MCF 10A (cell line): ENCODE results near the gene SLC43A3. TPM values are rescaled to one million over a fixed set of nuclear protein-coding genes. Genes with fewer than 3 reads are reported as not detected.

Experiments
- Bru-seq: library from RNA; stranded (reverse); fragments of 400-500 nt; gene quantifications from one replicate; lab custom pipeline; 2021; lab: Mats Ljungman, UMichigan
- BruChase-seq, 2 experiments: library from RNA; stranded (reverse); fragments of 400-500 nt; gene quantifications; one replicate each; lab custom pipeline; 2021; lab: Mats Ljungman, UMichigan
- BruUV-seq: library from RNA; stranded (reverse); fragments of 400-500 nt; replicated peaks from 2 replicates; lab custom pipeline; 2021; lab: Mats Ljungman, UMichigan
- CTCF ChIA-PET: fragments of 300-600 bp; sonication (Branson Sonifier 250); formaldehyde crosslinking; extraction: SDS; loops from one replicate; lab custom pipeline; 2021; ENCODE audit warnings: antibody characterized with exemption, inconsistent platforms; lab: Yijun Ruan, JAX
- POLR2A ChIA-PET: fragments of 300-600, 350-650 bp; sonication (Branson Sonifier 250); formaldehyde crosslinking; extraction: SDS; loops from one replicate; lab custom pipeline; 2020; ENCODE audit warnings: antibody characterized with exemption, inconsistent platforms; lab: Yijun Ruan, JAX
- DNase-seq: peaks from one replicate; pipeline ENCODE4 v3.0.0-alpha.2; 2018; ENCODE audit not compliant: unreplicated experiment
- H3K27ac Mint-ChIP-seq: one replicate; pipeline ENCODE4 v1.8.0; 2022; ENCODE audit warnings: mild to moderate bottlenecking, low read depth, mixed read lengths; ENCODE audit not compliant: unreplicated experiment
- H3K27me3 Mint-ChIP-seq: one replicate; pipeline ENCODE4 v1.8.0; 2022; ENCODE audit warnings: mixed read lengths; ENCODE audit not compliant: insufficient read depth, unreplicated experiment
- H3K36me3 Mint-ChIP-seq: one replicate; pipeline ENCODE4 v1.8.0; 2022; ENCODE audit warnings: mild to moderate bottlenecking, moderate library complexity, mixed read lengths; ENCODE audit not compliant: insufficient read depth, unreplicated experiment
- H3K4me1 Mint-ChIP-seq: one replicate; pipeline ENCODE4 v1.8.0; 2022; ENCODE audit warnings: mixed read lengths; ENCODE audit not compliant: insufficient read depth, unreplicated experiment
- H3K4me3 Mint-ChIP-seq: one replicate; pipeline ENCODE4 v1.8.0; 2022; ENCODE audit warnings: mild to moderate bottlenecking, moderate library complexity, mixed read lengths; ENCODE audit not compliant: unreplicated experiment
- H3K9me3 Mint-ChIP-seq: one replicate; pipeline ENCODE4 v1.8.0; 2022; ENCODE audit warnings: mixed read lengths; ENCODE audit not compliant: unreplicated experiment
- intact Hi-C: fragments of 100-400 bp; cut with micrococcal nuclease; formaldehyde crosslinking; loops from 2 replicates; pipeline ENCODE4 v1.14.1; 2022
- long read RNA-seq: library from polyadenylated mRNA; stranded (forward); transcript quantifications from one replicate; pipeline ENCODE4 v2.0.0, GENCODE V29; 2022
- total RNA-seq: library from RNA; stranded (reverse); gene quantifications from 2 replicates; pipeline ENCODE4 v1.2.3, GENCODE V29; 2022
- TF ChIP-seq, protein P1 (sequence below): fragments of 200-600 bp; IDR thresholded peaks from one replicate; pipeline ENCODE4 v1.8.0; 2022; ENCODE audit warnings: antibody characterized with exemption, mild to moderate bottlenecking; ENCODE audit not compliant: unreplicated experiment

Gene SLC43A3
- total RNA-seq (96.6 and 112 TPM in 2 replicates), Bru-seq, nascent RNA (percentile 87 among the genes with signal in this experiment), BruChase-seq, experiment 1, labeled RNA remaining after a 6-hour chase (percentile 91 among the genes with signal in this experiment), BruChase-seq, experiment 2, labeled RNA remaining after a 2-hour chase (percentile 82 among the genes with signal in this experiment)
- long read RNA-seq, transcript SLC43A3-203 (14 exons, 2,617 nt) = major isoform, 157 of 392 reads
- long read RNA-seq, transcript SLC43A3-214 (13 exons, 2,207 nt) = minor isoform, 15 of 392 reads
- long read RNA-seq, transcript SLC43A3-202 (14 exons, 2,619 nt) = minor isoform, 8 of 392 reads
- long read RNA-seq, transcript SLC43A3-226 (1 exons, 1,796 nt) = minor isoform, 54 of 392 reads
- long read RNA-seq, partial matches to known transcripts = 36 of 392 reads
- long read RNA-seq, other reads (novel, unspliced or antisense) = 121 of 392 reads

GRCh38 chr11:57426929-57427726 is at the start of gene SLC43A3:
SLC43A3 (minus strand) TSS chr11:57427121; CDS start chr11:57426172, 949 bp downstream.
- Mint-ChIP-seq H3K4me3 (peak within 1 kb of the TSS; percentile 84), H3K36me3 (peaks cover 26% of the 10 kb centered on the region), H3K9me3 (no peaks in the 10 kb centered on the region), H3K27me3 (no peaks in the 10 kb centered on the region), H3K4me1 (peaks cover 43% of the 10 kb centered on the region), H3K27ac (peak within 1 kb of the TSS; percentile 98)
- intact Hi-C loops = no loop called here
- POLR2A ChIA-PET = interaction anchor here (0.6 to 2.3 kb wide), 16 partner anchors 8 to 335 kb away, joined by 3 to 18 read pairs (median 3); partner anchors contain the start of genes SELENOH, SLC43A1 and TIMM10
- TF ChIP-seq, protein P1, sequence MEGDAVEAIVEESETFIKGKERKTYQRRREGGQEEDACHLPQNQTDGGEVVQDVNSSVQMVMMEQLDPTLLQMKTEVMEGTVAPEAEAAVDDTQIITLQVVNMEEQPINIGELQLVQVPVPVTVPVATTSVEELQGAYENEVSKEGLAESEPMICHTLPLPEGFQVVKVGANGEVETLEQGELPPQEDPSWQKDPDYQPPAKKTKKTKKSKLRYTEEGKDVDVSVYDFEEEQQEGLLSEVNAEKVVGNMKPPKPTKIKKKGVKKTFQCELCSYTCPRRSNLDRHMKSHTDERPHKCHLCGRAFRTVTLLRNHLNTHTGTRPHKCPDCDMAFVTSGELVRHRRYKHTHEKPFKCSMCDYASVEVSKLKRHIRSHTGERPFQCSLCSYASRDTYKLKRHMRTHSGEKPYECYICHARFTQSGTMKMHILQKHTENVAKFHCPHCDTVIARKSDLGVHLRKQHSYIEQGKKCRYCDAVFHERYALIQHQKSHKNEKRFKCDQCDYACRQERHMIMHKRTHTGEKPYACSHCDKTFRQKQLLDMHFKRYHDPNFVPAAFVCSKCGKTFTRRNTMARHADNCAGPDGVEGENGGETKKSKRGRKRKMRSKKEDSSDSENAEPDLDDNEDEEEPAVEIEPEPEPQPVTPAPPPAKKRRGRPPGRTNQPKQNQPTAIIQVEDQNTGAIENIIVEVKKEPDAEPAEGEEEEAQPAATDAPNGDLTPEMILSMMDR = no peak
- CTCF ChIA-PET = interaction anchor here (0.6 to 1.8 kb wide), 10 partner anchors 11 to 1232 kb away, joined by 3 to 14 read pairs (median 4); partner anchors contain the start of gene RTN4RL2
- DNase-seq = peak; percentile 89
- BruUV-seq = TSS peak; percentile 76

GRCh38 chr11:57476047-57476756 is 49.3 kb upstream of the SLC43A3 start:
- Mint-ChIP-seq H3K9me3 (no peaks in the 10 kb centered on the region), H3K4me3 (peak overlapping the region; percentile 58), H3K27ac (no peak overlapping the region), H3K36me3 (no peaks in the 10 kb centered on the region), H3K4me1 (no peaks in the 10 kb centered on the region), H3K27me3 (peaks cover 8% of the 10 kb centered on the region)
- BruUV-seq = no TSS peak
- POLR2A ChIA-PET = interaction anchor here (0.7 kb wide), 1 partner anchor 25 kb away, joined by 3 read pairs; no protein-coding TSS in a partner anchor
- DNase-seq = no peak
- TF ChIP-seq, protein P1 = no peak
- CTCF ChIA-PET = interaction anchor here (1.1 to 2.7 kb wide), 2 partner anchors 19 to 50 kb away, joined by 3 to 10 read pairs; no protein-coding TSS in a partner anchor
- intact Hi-C loops = no loop called here

DNA sequence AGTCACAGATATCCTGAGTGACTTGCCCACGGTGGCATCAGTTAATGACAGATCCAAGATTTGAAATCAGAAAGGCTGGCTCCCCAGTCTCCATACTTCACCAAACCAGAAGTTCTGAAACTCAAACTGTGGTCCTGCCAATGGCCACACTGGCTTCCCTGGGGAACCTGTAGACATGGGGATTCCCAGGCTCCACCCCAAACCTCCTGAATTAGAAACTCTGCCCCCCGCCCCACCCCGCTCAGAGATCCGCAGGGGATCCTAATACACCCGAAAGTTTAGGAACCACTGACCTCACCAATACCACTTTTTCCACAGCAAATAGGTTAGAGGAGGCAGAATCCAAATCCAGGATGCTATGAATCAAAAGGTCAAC is 48.7 kb upstream of the SLC43A3 start:
- ChIA-PET CTCF (interaction anchor here (1.1 to 4.6 kb wide), 4 partner anchors 12 to 19 kb away, joined by 3 to 50 read pairs (median 8); no protein-coding TSS in a partner anchor), POLR2A (no interaction called here)
- no TSS peak for BruUV-seq
- H3K27ac Mint-ChIP-seq = no peak overlapping the region
- peak overlapping the region; percentile 58 for H3K4me3 Mint-ChIP-seq
- H3K9me3 Mint-ChIP-seq = no peaks in the 10 kb centered on the region
- peaks cover 2% of the 10 kb centered on the region for H3K27me3 Mint-ChIP-seq
- H3K4me1 Mint-ChIP-seq = no peaks in the 10 kb centered on the region
- no peak for DNase-seq
- no peaks in the 10 kb centered on the region for H3K36me3 Mint-ChIP-seq
- TF ChIP-seq, protein P1 = no peak
- intact Hi-C loops = no loop called here
